GM12801 (cell line): ENCODE data around the gene UBC.

ENCODE experiments used
- TF ChIP-seq, protein P1 (sequence below): IDR thresholded peaks from one replicate; pipeline ENCODE4 v1.5.1; 2011; ENCODE audit warnings: control low read depth; ENCODE audit not compliant: insufficient read length; ENCODE audit errors: extremely low read depth

UBC gene

DNA sequence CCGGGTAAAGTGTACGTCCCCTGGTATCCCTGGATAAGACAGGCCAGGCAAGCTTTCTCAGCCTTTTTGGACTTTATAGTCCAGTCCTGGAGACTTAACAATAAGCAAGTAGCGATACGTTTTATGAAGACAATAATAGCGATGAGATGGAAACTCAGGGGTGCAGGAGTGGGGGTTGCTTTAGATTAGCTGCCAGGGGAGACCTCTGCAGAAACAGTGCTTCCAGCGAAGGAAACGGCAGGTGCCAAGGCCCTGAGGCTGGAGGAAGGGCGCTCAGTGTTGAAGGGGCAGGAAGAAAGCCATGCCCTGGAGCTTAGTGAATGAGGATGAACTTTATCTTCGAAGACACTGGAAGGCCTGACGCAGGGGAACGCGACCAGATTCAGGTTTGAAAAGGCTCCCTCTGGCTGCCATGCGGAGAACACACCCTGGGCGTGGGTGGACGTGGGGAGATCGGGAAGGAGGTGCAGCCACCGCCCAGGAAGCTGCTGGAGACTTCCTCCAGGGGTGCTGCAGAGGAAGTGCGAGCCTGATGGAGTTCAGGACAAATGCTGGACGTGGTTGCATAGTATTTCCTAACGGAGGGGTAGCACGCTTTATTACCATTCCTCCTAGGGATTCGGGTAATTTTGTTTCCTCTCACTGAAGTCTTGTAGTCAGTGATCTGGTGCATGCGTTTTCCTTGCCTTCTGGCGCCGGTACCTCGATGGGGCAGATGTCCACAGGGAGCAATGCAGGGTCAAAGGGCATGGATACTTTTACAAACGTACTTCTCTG is 26.1 kb upstream of the UBC start:
- TF ChIP-seq, protein P1, sequence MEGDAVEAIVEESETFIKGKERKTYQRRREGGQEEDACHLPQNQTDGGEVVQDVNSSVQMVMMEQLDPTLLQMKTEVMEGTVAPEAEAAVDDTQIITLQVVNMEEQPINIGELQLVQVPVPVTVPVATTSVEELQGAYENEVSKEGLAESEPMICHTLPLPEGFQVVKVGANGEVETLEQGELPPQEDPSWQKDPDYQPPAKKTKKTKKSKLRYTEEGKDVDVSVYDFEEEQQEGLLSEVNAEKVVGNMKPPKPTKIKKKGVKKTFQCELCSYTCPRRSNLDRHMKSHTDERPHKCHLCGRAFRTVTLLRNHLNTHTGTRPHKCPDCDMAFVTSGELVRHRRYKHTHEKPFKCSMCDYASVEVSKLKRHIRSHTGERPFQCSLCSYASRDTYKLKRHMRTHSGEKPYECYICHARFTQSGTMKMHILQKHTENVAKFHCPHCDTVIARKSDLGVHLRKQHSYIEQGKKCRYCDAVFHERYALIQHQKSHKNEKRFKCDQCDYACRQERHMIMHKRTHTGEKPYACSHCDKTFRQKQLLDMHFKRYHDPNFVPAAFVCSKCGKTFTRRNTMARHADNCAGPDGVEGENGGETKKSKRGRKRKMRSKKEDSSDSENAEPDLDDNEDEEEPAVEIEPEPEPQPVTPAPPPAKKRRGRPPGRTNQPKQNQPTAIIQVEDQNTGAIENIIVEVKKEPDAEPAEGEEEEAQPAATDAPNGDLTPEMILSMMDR = peak; percentile 83

DNA sequence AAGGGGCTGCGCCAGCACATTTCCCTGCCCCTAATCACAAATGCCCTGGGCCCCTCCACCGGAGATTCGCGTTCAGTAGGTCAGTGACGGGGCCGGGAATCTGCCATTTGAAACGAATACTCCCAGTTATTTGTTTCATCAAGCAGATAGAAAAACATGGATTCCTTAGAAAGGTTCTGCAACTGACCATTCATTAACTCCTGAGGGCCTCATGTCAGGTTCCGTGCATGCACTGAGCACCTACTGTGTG is 25.6 kb upstream of the UBC start:
- TF ChIP-seq, protein P1 = no peak

DNA sequence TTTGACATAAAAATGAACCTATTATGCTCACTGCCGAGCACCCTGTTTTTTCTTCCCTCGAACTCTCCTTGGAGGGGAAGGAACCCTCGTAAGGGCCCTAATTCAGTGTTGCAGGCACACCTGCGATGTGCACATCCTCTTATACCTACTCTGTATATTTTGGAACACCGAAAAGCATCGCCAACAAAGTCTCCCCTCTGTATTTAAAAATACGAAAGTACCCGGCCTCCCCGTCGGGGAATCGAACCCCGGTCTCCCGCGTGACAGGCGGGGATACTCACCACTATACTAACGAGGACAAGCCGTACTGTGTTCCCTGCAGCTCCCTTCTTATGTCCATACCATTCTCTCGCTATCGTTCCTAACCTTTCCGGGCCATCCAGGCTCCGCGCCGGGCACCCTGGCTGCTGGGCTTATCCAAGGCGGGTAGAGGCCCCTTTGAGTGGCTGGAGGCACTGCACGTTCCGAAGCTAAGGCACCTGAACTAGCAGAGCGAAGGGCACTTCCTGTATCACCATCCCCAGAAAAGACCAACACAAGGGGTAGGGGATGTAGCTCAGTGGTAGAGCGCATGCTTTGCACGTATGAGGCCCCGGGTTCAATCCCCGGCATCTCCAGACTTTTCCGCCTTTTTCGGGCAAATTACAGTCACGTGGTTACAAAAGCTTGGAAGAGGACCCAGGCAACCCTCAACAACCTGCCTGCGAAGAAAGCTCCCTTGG is 25.1 kb upstream of the UBC start:
- TF ChIP-seq, protein P1 = no peak

DNA sequence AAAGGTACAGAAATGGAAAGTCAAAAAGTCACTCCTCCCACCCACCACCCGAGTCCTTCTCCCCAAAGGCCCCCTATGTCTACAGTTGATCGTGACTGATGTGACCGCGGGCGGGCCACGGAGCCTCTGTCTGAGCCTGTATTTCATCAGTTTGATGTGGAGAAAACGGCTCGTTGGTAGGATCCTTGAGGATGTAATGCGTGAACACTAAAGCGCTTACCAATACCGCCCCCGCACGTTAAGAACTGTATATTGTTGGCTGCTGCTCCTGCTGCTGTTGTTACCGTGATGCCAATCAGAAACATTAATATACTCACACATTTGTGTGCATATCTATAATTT is 24.6 kb upstream of the UBC start:
- TF ChIP-seq, protein P1 = no peak

DNA sequence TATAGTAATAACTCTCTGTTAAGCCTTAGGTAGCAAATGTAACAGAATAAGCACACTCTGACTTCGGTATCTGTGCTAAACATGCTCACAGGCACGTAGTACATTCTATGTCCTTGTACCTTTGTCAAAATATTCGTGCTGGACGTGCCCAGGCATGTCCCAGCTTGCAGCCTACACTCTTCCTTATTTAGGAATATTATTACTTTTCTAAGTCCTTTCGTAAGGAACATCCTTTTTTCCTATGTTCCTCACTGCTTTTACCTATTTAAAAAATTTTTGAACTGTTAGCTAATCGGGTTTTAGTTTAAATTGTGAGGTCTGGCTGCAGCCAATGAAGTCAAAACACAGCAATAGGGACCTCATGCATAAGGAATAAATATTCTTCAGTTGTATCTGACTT is 24.1 kb upstream of the UBC start:
- TF ChIP-seq, protein P1 = no peak

DNA sequence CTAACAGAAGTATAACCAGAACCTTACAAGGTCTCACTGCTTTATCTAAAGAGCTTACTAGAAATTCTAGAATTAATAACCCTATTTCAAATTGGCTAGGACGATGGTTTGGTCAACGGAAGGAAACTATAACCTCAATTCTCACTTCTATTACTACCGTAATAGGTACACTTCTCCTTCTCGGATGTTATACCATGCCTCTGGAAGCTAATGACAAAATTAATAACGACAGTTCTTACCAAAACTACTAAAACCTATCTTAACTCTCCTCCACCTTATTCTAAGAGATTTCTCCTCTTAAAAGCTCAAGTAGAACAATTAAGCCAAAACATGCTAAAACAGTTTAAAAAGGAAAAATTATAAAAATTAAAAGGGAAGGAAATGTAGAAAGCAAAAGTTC is 23.7 kb upstream of the UBC start:
- TF ChIP-seq, protein P1 = no peak

DNA sequence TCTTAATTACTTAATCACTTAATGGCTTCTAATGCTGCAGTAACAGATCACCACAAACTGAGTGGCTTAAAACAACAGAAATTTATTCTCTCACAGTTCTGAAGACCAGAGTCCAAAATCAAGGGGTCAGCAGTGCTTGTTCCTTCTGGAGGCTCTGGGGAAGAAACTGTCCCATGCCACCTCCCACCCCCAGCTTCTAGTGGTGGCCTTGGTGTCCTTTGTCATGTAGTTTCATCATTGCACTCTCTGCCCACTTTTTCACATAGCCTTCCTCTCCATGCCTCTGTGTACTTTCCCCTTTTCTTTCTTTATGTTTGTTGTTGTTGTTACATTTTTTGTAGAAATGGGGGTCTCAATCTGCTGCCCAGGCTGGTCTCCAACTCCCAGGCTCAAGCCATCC is 16.1 kb upstream of the UBC start:
- TF ChIP-seq, protein P1 = no peak
